H1 (cell line): ENCODE measurements around the gene SLC4A1AP. TPM values are rescaled to one million over a fixed set of nuclear protein-coding genes. Genes with fewer than 3 reads are reported as not detected.
A peak's percentile ranks its signal among the peaks of the same experiment; 100 is the strongest.

Experiments
- CTCF ChIA-PET: fragments of 300-600 bp; sonication (Branson Sonifier 250); formaldehyde crosslinking; loops from one replicate; lab custom pipeline; 2021; ENCODE audit not compliant: partially characterized antibody; lab: Charles Lee
- POLR2A ChIA-PET: fragments of 300-600 bp; sonication (Branson Sonifier 250); formaldehyde crosslinking; loops from one replicate; lab custom pipeline; 2021; ENCODE audit warnings: inconsistent platforms; ENCODE audit not compliant: partially characterized antibody; lab: Charles Lee
- DNase-seq, 2 experiments: peaks; one replicate each; pipeline versions ENCODE4 v3.0.0 to v3.0.0-alpha.2; 2010 to 2022; ENCODE audit warnings: low spot score in 2 of 2, low read depth in 1 of 2, mixed read lengths in 1 of 2
- FAIRE-seq: peaks from 2 replicates; lab custom pipeline; 2011; peaks lifted over from hg19 to GRCh38; lab: Jason Lieb, UNC
- H2AFZ ChIP-seq: 2 replicates; pipeline ENCODE4 v1.8.1; 2012; ENCODE audit warnings: low read length, inconsistent platforms
- H2AK5ac ChIP-seq: 2 replicates; pipeline ENCODE4 v1.6.1; 2013; ENCODE audit warnings: low read depth, low read length
- H2BK120ac ChIP-seq: replicated peaks from 2 replicates; pipeline ENCODE3; 2013; ENCODE audit warnings: low read depth, low read length, inconsistent platforms
- H2BK12ac ChIP-seq: 2 replicates; pipeline ENCODE4 v1.6.1; 2013; ENCODE audit warnings: low read depth, low read length
- H2BK15ac ChIP-seq: 2 replicates; pipeline ENCODE4 v1.6.1; 2013; ENCODE audit warnings: low read length
- H2BK20ac ChIP-seq: 2 replicates; pipeline ENCODE4 v1.6.1; 2013; ENCODE audit warnings: low read length
- H2BK5ac ChIP-seq: 2 replicates; pipeline ENCODE4 v1.6.1; 2013; ENCODE audit warnings: low read depth, low read length
- H3K14ac ChIP-seq: 2 replicates; pipeline ENCODE4 v1.6.1; 2013; ENCODE audit warnings: inconsistent platforms; ENCODE audit not compliant: insufficient read length
- H3K18ac ChIP-seq: 2 replicates; pipeline ENCODE4 v1.6.1; 2013; ENCODE audit warnings: low read length; ENCODE audit errors: extremely low read depth
- H3K23ac ChIP-seq: 2 replicates; pipeline ENCODE4 v1.6.1; 2013; ENCODE audit warnings: inconsistent platforms; ENCODE audit not compliant: insufficient read length
- H3K23me2 ChIP-seq: 2 replicates; pipeline ENCODE4 v1.6.1; 2013; ENCODE audit warnings: low read depth, low read length
- H3K27ac ChIP-seq: 2 replicates; pipeline ENCODE4 v1.6.1; 2011; ENCODE audit warnings: low read depth, low read length, inconsistent platforms
- H3K27me3 ChIP-seq, 4 experiments: replicated peaks in 1 of 4; 1 replicate in 1 of 4; 2 replicates in 3 of 4; pipeline versions ENCODE4 v1.6.1 to v1.8.1; 2011 to 2013; ENCODE audit warnings: low read length in 3 of 4, mild to moderate bottlenecking in 3 of 4, inconsistent platforms in 2 of 4, mixed read lengths in 2 of 4, moderate library complexity in 1 of 4; ENCODE audit not compliant: control insufficient read depth in 3 of 4, insufficient read depth in 3 of 4; ENCODE audit errors: extremely low read depth in 1 of 4
- H3K36me3 ChIP-seq, 4 experiments: 2 replicates each; pipeline versions ENCODE4 v1.6.1 to v1.8.1; 2011 to 2013; ENCODE audit warnings: mild to moderate bottlenecking in 4 of 4, low read length in 3 of 4, moderate library complexity in 2 of 4, control low read depth in 1 of 4, inconsistent platforms in 1 of 4; ENCODE audit not compliant: insufficient read depth in 4 of 4, control insufficient read depth in 2 of 4
- H3K4ac ChIP-seq: replicated peaks from 2 replicates; pipeline ENCODE3; 2013; ENCODE audit warnings: low read length, low read depth, mixed read lengths, inconsistent platforms; ENCODE audit not compliant: insufficient read length
- H3K4me1 ChIP-seq, 4 experiments: replicated peaks in 1 of 4; 1 replicate in 1 of 4; 2 replicates in 3 of 4; pipeline versions ENCODE4 v1.6.1 to v1.8.1; 2011 to 2013; ENCODE audit warnings: low read length in 3 of 4, inconsistent platforms in 2 of 4, mixed read lengths in 1 of 4; ENCODE audit not compliant: insufficient read depth in 4 of 4, control insufficient read depth in 3 of 4
- H3K4me2 ChIP-seq, 2 experiments: 2 replicates each; pipeline versions ENCODE4 v1.6.1 to v1.8.1; 2011 to 2013; ENCODE audit warnings: low read depth in 2 of 2, low read length in 2 of 2, control low read depth in 1 of 2, inconsistent platforms in 1 of 2, mild to moderate bottlenecking in 1 of 2; ENCODE audit not compliant: insufficient read depth in 1 of 2
- H3K4me3 ChIP-seq, 4 experiments: fragments of 200-600, 300-600 bp in 1 of 4; sonication (generic), shearing (Covaris generic), sonication (Bioruptor Twin) in 1 of 4; 2 replicates each; pipeline versions ENCODE4 v1.5.1 to v1.8.1; 2011 to 2016; ENCODE audit warnings: low read length in 4 of 4, low read depth in 3 of 4, control low read depth in 2 of 4, inconsistent platforms in 2 of 4, mild to moderate bottlenecking in 2 of 4, mixed read lengths in 1 of 4, moderate library complexity in 1 of 4; ENCODE audit not compliant: insufficient read depth in 2 of 4; ENCODE audit errors: extremely low read depth in 1 of 4
- H3K56ac ChIP-seq: replicated peaks from 2 replicates; pipeline ENCODE3; 2013; ENCODE audit warnings: low read depth, mild to moderate bottlenecking, mixed read lengths, low read length, inconsistent platforms; ENCODE audit not compliant: insufficient read length
- H3K79me1 ChIP-seq: 2 replicates; pipeline ENCODE4 v1.6.1; 2013; ENCODE audit warnings: low read depth, low read length, control low read depth
- H3K79me2 ChIP-seq, 2 experiments: 2 replicates each; pipeline versions ENCODE4 v1.6.1 to v1.8.1; 2012 to 2013; ENCODE audit warnings: low read length in 2 of 2, mild to moderate bottlenecking in 2 of 2, inconsistent platforms in 1 of 2; ENCODE audit not compliant: insufficient read depth in 2 of 2, control insufficient read depth in 1 of 2
- H3K9ac ChIP-seq, 4 experiments: replicated peaks in 1 of 4; 1 replicate in 1 of 4; 2 replicates in 3 of 4; pipeline versions ENCODE4 v1.6.1 to v1.8.1; 2011 to 2013; ENCODE audit warnings: low read depth in 3 of 4, low read length in 3 of 4, control low read depth in 2 of 4, mild to moderate bottlenecking in 2 of 4, moderate library complexity in 2 of 4, inconsistent platforms in 1 of 4; ENCODE audit errors: extremely low read depth in 1 of 4
- H3K9me3 ChIP-seq, 2 experiments: 2 replicates each; pipeline versions ENCODE4 v1.6.1 to v1.8.1; 2012 to 2013; ENCODE audit warnings: mild to moderate bottlenecking in 2 of 2, moderate library complexity in 2 of 2, control low read depth in 1 of 2, inconsistent platforms in 1 of 2, low read depth in 1 of 2, low read length in 1 of 2, mixed read lengths in 1 of 2; ENCODE audit not compliant: insufficient read depth in 2 of 2
- H4K20me1 ChIP-seq, 2 experiments: replicated peaks in 1 of 2; 2 replicates each; pipeline versions ENCODE3 to v1.8.1; 2011 to 2013; ENCODE audit warnings: inconsistent platforms in 2 of 2, low read length in 2 of 2, mild to moderate bottlenecking in 1 of 2; ENCODE audit not compliant: insufficient read depth in 2 of 2, control insufficient read depth in 1 of 2
- H4K5ac ChIP-seq: 2 replicates; pipeline ENCODE4 v1.6.1; 2013; ENCODE audit warnings: low read length, low read depth, mixed read lengths, inconsistent platforms; ENCODE audit not compliant: insufficient read length
- H4K8ac ChIP-seq: 2 replicates; pipeline ENCODE4 v1.8.0; 2013; ENCODE audit warnings: mild to moderate bottlenecking, moderate library complexity, low read length, inconsistent platforms; ENCODE audit not compliant: insufficient read depth; ENCODE audit errors: extremely low read depth
- H4K91ac ChIP-seq: replicated peaks from 2 replicates; pipeline ENCODE3; 2013; ENCODE audit warnings: low read length, mixed read lengths, inconsistent platforms; ENCODE audit not compliant: insufficient read length
- ATF2 ChIP-seq: IDR thresholded peaks from 2 replicates; pipeline ENCODE4 v1.6.1; 2012; ENCODE audit warnings: low read length, inconsistent platforms
- BRCA1 ChIP-seq: IDR thresholded peaks from 2 replicates; pipeline ENCODE4 v1.6.1; 2012; ENCODE audit warnings: low read depth, low read length, improper control_type of control experiment
- CBX8 ChIP-seq: fragments of 300-800, 300-1000 bp; sonication (generic); IDR thresholded peaks from 2 replicates; pipeline ENCODE4 v1.7.1; 2016; ENCODE audit warnings: low read depth, low read length, borderline replicate concordance
- EGR1 ChIP-seq: IDR thresholded peaks from 2 replicates; pipeline ENCODE4 v1.6.1; 2011; ENCODE audit warnings: low read depth, low read length, borderline replicate concordance
- MAFK ChIP-seq: IDR thresholded peaks from 2 replicates; pipeline ENCODE4 v1.6.1; 2012; ENCODE audit warnings: low read depth, mild to moderate bottlenecking, improper control_type of control experiment, low read length
- POLR2A ChIP-seq, 2 experiments: IDR thresholded peaks; 1 replicate in 1 of 2; 2 replicates in 1 of 2; pipeline ENCODE4 v1.6.1; 2011; ENCODE audit warnings: low read depth in 2 of 2, low read length in 2 of 2, mild to moderate bottlenecking in 2 of 2; ENCODE audit errors: control extremely low read depth in 1 of 2
- POLR2AphosphoS5 ChIP-seq: IDR thresholded peaks from 2 replicates; pipeline ENCODE4 v1.6.1; 2011; ENCODE audit warnings: low read depth, low read length
- POU5F1 ChIP-seq: IDR thresholded peaks from 2 replicates; pipeline ENCODE4 v1.6.1; 2011; ENCODE audit warnings: low read depth, mild to moderate bottlenecking, low read length, moderate library complexity
- RNF2 ChIP-seq: fragments of 200-900, 300-1000 bp; sonication (generic); IDR thresholded peaks from 2 replicates; pipeline ENCODE4 v1.7.1; 2016; ENCODE audit warnings: borderline replicate concordance, low read depth, mild to moderate bottlenecking, antibody characterized with exemption, low read length; ENCODE audit not compliant: poor library complexity, severe bottlenecking; ENCODE audit errors: missing control alignments
- SIX5 ChIP-seq: IDR thresholded peaks from 2 replicates; pipeline ENCODE4 v1.6.1; 2011; ENCODE audit warnings: mild to moderate bottlenecking, low read depth, low read length
- SUZ12 ChIP-seq: fragments of 200-600 bp; sonication (generic); IDR thresholded peaks from 2 replicates; pipeline ENCODE4 v1.6.1; 2012; ENCODE audit warnings: mild to moderate bottlenecking, inconsistent platforms, low read length, moderate library complexity, mixed read lengths
- WGBS, 2 experiments: shearing (Covaris generic) in 1 of 2; methylation state at CpG; one replicate each; pipeline versions ENCODE4 v1.1.6 to v1.1.7; 2013 to 2015; ENCODE audit warnings: low lambda C conversion rate in 2 of 2, mixed read lengths in 2 of 2, inconsistent platforms in 1 of 2, low coverage in 1 of 2, missing lambda C conversion rate in 1 of 2; ENCODE audit not compliant: insufficient replicate concordance in 2 of 2, insufficient coverage in 1 of 2, insufficient read length in 1 of 2; ENCODE audit errors: extremely low coverage in 1 of 2, missing lambda C conversion rate in 1 of 2; 5-methylcytosine and 5-hydroxymethylcytosine counted together
- polyA plus RNA-seq, 7 experiments: library from polyadenylated mRNA; depleted of rRNA in 3 of 7; stranded (reverse) in 5 of 7; unstranded in 2 of 7; fragments of >200 nt in 5 of 7; fragments of 200-250 nt in 2 of 7; gene quantifications; 1 replicate in 5 of 7; 2 replicates in 1 of 7; 4 replicates in 1 of 7; pipeline versions ENCODE4 v1.2.1 to v1.2.3, GENCODE V29; 2011 to 2013; ENCODE audit warnings: missing spikeins in 2 of 7, mixed read lengths in 2 of 7
- total RNA-seq: library from RNA; stranded (reverse); fragmentation: NEBNext Ultra II Directional; extraction: Animal tissue kit (Norgen Biotek cat#: 25700); gene quantifications from 2 replicates; pipeline ENCODE4 v1.2.1, GENCODE V29; 2021

SLC4A1AP gene
- total and polyA plus RNA-seq, 2 of the 8 experiments (the other 6 are each of a cell fraction or from before 2014, with no cell fraction given), result 8.1 to 18.4 TPM

GRCh38 chr2:27728081-27728858 is 64.6 kb downstream of the SLC4A1AP start:
- no peak overlapping the region for H3K4ac ChIP-seq
- H4K91ac ChIP-seq, result no peak overlapping the region
- no peaks in the 10 kb centered on the region for H3K79me1 ChIP-seq
- peak overlapping the region; percentile 48; the same call in 1 of the 2 replicates for H3K18ac ChIP-seq
- no peak for DNase-seq
- H2BK5ac ChIP-seq, result no peak overlapping the region
- H3K14ac ChIP-seq, result no peak overlapping the region
- no peaks in the 10 kb centered on the region for H3K36me3 ChIP-seq
- no peak overlapping the region for H3K23ac ChIP-seq
- no peak overlapping the region for H2AFZ ChIP-seq
- H4K8ac ChIP-seq, result peak overlapping the region; percentile 22; the same call in 1 of the 2 replicates
- no peaks in the 10 kb centered on the region for H3K79me2 ChIP-seq
- CTCF ChIA-PET, result interaction anchor here (0.5 to 1.5 kb wide), 4 partner anchors 11 to 579 kb away, joined by 3 to 4 read pairs (median 3); no protein-coding TSS in a partner anchor
- H2BK12ac ChIP-seq, result no peak overlapping the region
- H4K5ac ChIP-seq, result no peak overlapping the region
- H4K20me1 ChIP-seq, result no peaks in the 10 kb centered on the region
- WGBS, 2 experiments, result 80% methylated on average over 5 of the region's 5 CpGs; no CpG with 5 or more reads in 1 of the 2 experiments
- no peak overlapping the region for H3K4me2 ChIP-seq
- no peak overlapping the region for H3K4me3 ChIP-seq
- no peak overlapping the region for H2BK120ac ChIP-seq
- no peak overlapping the region for H2AK5ac ChIP-seq
- POLR2A ChIA-PET, result interaction anchor here (2.2 to 3.2 kb wide), 2 partner anchors 8 to 24 kb away, joined by 6 to 18 read pairs; no protein-coding TSS in a partner anchor
- H3K27ac ChIP-seq, result no peak overlapping the region
- no peak for FAIRE-seq
- no peaks in the 10 kb centered on the region; a peak in 1 of 7 replicates for H3K27me3 ChIP-seq
- no peak overlapping the region for H3K56ac ChIP-seq
- H3K23me2 ChIP-seq, result no peaks in the 10 kb centered on the region
- H3K9ac ChIP-seq, result no peak overlapping the region
- H3K9me3 ChIP-seq, result no peaks in the 10 kb centered on the region
- H3K4me1 ChIP-seq, result peaks cover 8 to 19% (median 10%) of the 10 kb centered on the region in 4 experiments
- no peak overlapping the region for H2BK20ac ChIP-seq
- no peak overlapping the region for H2BK15ac ChIP-seq
- TF ChIP-seq RNF2, result no peak
- TF ChIP-seq CBX8, result no peak
- no peak for TF ChIP-seq BRCA1
- TF ChIP-seq ATF2, result no peak
- no peak for TF ChIP-seq POLR2A (IDR thresholded peaks at IDR 0.05; ENCODE audit: control extremely low read depth in 1 of 2, low read depth in 2 of 2, low read length in 2 of 2)
- no peak for TF ChIP-seq SUZ12
- TF ChIP-seq MAFK, result no peak
- no peak for TF ChIP-seq POU5F1
- no peak for TF ChIP-seq SIX5
- TF ChIP-seq EGR1, result no peak
- no peak for TF ChIP-seq POLR2AphosphoS5
